HepG2 (cell line): Measurements from ENCODE around the gene ASB3. TPM values are rescaled to one million over a fixed set of nuclear protein-coding genes. Genes with fewer than 3 reads are reported as not detected.

Source experiments
- AGO1 ChIP-seq: fragments of 200-400 bp; formaldehyde crosslinking; IDR thresholded peaks from 2 replicates; pipeline ENCODE4 v1.6.1; 2017; ENCODE audit warnings: mild to moderate bottlenecking, low read depth, low read length, moderate library complexity; ENCODE audit not compliant: poor library complexity, severe bottlenecking
- CBX2 ChIP-seq, 2 experiments: fragments of 200-600 bp in 1 of 2; sonication (generic); formaldehyde crosslinking in 1 of 2; IDR thresholded peaks; 2 replicates each; pipeline versions ENCODE4 v1.7.0 to v1.8.1; 2018 to 2022; ENCODE audit warnings: low read depth in 2 of 2, low read length in 1 of 2, mild to moderate bottlenecking in 1 of 2, missing genetic modification reagents in 1 of 2
- EEA1 ChIP-seq: sonication (generic); formaldehyde crosslinking; IDR thresholded peaks from 2 replicates; pipeline ENCODE4 v1.5.1; 2020; ENCODE audit warnings: mild to moderate bottlenecking, missing genetic modification reagents, borderline replicate concordance
- KLF13 ChIP-seq: sonication (generic); formaldehyde crosslinking; IDR thresholded peaks from 2 replicates; pipeline ENCODE4 v1.4.0; 2020; ENCODE audit warnings: mild to moderate bottlenecking, missing genetic modification reagents
- ZNF136 ChIP-seq: sonication (generic); formaldehyde crosslinking; IDR thresholded peaks from 2 replicates; pipeline ENCODE4 v1.8.1; 2022; ENCODE audit warnings: low read depth, mild to moderate bottlenecking, moderate library complexity, missing genetic modification reagents
- ZNF7 ChIP-seq: IDR thresholded peaks from 2 replicates; pipeline ENCODE4 v1.6.1; 2016; ENCODE audit warnings: missing biosample characterization, missing genetic modification reagents
- ZSCAN29 ChIP-seq: sonication (generic); formaldehyde crosslinking; conservative IDR thresholded peaks from 2 replicates; pipeline ENCODE4 v1.4.0; 2020; ENCODE audit warnings: mild to moderate bottlenecking, missing genetic modification reagents
- polyA plus RNA-seq, 8 experiments: library from polyadenylated mRNA; depleted of rRNA in 3 of 8; stranded (reverse) in 7 of 8; unstranded in 1 of 8; fragments of >200 nt; fragmentation: Illumina TruSeq in 4 of 8; extraction: Trizol in 4 of 8; gene quantifications; 2 replicates each; pipeline versions ENCODE4 v1.2.1 to v1.2.3, GENCODE V29; 2011 to 2016; ENCODE audit warnings: low read depth in 4 of 8, missing spikeins in 1 of 8, mixed read lengths in 1 of 8; ENCODE audit not compliant: insufficient read depth in 1 of 8
- total RNA-seq, 5 experiments: library from RNA; depleted of rRNA; stranded (reverse); fragments of >200 nt; fragmentation: Illumina TruSeq; extraction: Trizol; gene quantifications; 2 replicates each; pipeline ENCODE4 v1.2.3, GENCODE V29; 2016; ENCODE audit warnings: low read depth in 1 of 5
- TF ChIP-seq, protein P1 (sequence below): sonication (generic); formaldehyde crosslinking; IDR thresholded peaks from 2 replicates; pipeline ENCODE4 v1.4.0; 2020; ENCODE audit warnings: missing genetic modification reagents
- TF ChIP-seq, protein P2 (sequence below): sonication (generic); formaldehyde crosslinking; IDR thresholded peaks from 2 replicates; pipeline ENCODE4 v1.5.0; 2020; ENCODE audit warnings: missing genetic modification reagents
- TF ChIP-seq, protein P3 (sequence below): sonication (generic); formaldehyde crosslinking; IDR thresholded peaks from 2 replicates; pipeline ENCODE4 v1.5.1; 2020; ENCODE audit warnings: mild to moderate bottlenecking, missing genetic modification reagents, borderline replicate concordance

ASB3 gene
- total and polyA plus RNA-seq, 2 of the 13 experiments (the other 11 are each of a cell fraction or from before 2014, with no cell fraction given), result 40.1 to 41.8 TPM

DNA sequence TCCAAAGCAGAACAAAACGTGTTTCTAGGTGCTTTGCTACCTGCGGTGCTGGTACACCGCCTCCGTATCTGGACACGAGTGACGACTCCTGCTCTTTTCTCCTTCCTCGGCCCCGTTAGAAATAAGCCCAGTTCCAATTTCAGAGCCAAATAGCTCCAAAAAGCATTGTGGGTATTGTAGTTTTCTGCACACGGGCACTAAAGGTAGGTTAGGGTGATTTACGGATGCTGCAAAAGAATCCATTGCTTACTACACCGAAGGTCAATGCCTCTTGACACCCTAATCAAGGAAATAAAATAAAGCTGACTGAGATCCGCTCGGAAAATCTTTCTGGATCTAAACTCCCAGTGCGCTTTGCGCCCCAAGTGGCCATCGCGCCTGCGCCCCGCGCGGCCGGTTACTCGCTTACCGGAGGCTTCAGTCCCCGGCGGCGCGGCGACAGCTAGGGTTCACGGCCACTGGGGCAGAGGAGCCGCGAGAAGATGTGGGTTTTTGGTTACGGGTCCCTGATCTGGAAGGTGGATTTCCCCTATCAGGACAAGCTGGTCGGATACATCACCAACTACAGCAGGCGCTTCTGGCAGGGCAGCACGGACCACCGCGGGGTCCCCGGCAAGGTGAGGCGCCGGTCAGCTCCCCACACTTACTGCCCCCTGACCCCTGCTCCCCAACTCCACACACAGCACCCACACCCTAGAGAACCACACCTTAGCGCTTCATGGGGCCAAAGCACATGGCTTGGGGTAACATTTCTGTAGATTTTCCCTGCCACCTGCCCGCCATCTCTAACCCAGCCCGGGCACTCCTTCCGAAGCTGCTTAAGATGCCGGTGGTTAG is 19.1 kb downstream of the ASB3 start, which contains the start of gene CHAC2 (continued):
- TF ChIP-seq KLF13 (CRISPR knock-in tag) (no peak), ZNF7 (CRISPR knock-in tag) (no peak), CBX2 (IDR thresholded peaks at IDR 0.05; ENCODE audit: low read depth, low read length) (no peak), CBX2 (CRISPR knock-in tag; IDR thresholded peaks at IDR 0.05; ENCODE audit: low read depth) (no peak), EEA1 (CRISPR knock-in tag) (peak; percentile 88; the same call in 1 of the 2 replicates), ZNF136 (CRISPR knock-in tag) (0 out of 2 replicates have a peak, but pooled peaks have one; percentile 12), AGO1 (peak; percentile 88), ZSCAN29 (CRISPR knock-in tag) (no peak; the same call in 1 of the 2 replicates)
- TF ChIP-seq, protein P1, sequence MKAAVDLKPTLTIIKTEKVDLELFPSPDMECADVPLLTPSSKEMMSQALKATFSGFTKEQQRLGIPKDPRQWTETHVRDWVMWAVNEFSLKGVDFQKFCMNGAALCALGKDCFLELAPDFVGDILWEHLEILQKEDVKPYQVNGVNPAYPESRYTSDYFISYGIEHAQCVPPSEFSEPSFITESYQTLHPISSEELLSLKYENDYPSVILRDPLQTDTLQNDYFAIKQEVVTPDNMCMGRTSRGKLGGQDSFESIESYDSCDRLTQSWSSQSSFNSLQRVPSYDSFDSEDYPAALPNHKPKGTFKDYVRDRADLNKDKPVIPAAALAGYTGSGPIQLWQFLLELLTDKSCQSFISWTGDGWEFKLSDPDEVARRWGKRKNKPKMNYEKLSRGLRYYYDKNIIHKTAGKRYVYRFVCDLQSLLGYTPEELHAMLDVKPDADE (CRISPR knock-in tag), result no peak
- TF ChIP-seq, protein P2, sequence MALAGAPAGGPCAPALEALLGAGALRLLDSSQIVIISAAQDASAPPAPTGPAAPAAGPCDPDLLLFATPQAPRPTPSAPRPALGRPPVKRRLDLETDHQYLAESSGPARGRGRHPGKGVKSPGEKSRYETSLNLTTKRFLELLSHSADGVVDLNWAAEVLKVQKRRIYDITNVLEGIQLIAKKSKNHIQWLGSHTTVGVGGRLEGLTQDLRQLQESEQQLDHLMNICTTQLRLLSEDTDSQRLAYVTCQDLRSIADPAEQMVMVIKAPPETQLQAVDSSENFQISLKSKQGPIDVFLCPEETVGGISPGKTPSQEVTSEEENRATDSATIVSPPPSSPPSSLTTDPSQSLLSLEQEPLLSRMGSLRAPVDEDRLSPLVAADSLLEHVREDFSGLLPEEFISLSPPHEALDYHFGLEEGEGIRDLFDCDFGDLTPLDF (CRISPR knock-in tag), result no peak
- TF ChIP-seq, protein P3, sequence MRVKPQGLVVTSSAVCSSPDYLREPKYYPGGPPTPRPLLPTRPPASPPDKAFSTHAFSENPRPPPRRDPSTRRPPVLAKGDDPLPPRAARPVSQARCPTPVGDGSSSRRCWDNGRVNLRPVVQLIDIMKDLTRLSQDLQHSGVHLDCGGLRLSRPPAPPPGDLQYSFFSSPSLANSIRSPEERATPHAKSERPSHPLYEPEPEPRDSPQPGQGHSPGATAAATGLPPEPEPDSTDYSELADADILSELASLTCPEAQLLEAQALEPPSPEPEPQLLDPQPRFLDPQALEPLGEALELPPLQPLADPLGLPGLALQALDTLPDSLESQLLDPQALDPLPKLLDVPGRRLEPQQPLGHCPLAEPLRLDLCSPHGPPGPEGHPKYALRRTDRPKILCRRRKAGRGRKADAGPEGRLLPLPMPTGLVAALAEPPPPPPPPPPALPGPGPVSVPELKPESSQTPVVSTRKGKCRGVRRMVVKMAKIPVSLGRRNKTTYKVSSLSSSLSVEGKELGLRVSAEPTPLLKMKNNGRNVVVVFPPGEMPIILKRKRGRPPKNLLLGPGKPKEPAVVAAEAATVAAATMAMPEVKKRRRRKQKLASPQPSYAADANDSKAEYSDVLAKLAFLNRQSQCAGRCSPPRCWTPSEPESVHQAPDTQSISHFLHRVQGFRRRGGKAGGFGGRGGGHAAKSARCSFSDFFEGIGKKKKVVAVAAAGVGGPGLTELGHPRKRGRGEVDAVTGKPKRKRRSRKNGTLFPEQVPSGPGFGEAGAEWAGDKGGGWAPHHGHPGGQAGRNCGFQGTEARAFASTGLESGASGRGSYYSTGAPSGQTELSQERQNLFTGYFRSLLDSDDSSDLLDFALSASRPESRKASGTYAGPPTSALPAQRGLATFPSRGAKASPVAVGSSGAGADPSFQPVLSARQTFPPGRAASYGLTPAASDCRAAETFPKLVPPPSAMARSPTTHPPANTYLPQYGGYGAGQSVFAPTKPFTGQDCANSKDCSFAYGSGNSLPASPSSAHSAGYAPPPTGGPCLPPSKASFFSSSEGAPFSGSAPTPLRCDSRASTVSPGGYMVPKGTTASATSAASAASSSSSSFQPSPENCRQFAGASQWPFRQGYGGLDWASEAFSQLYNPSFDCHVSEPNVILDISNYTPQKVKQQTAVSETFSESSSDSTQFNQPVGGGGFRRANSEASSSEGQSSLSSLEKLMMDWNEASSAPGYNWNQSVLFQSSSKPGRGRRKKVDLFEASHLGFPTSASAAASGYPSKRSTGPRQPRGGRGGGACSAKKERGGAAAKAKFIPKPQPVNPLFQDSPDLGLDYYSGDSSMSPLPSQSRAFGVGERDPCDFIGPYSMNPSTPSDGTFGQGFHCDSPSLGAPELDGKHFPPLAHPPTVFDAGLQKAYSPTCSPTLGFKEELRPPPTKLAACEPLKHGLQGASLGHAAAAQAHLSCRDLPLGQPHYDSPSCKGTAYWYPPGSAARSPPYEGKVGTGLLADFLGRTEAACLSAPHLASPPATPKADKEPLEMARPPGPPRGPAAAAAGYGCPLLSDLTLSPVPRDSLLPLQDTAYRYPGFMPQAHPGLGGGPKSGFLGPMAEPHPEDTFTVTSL (CRISPR knock-in tag), result peak; percentile 65; the same call in 1 of the 2 replicates
